HepG2 (cell line): Measurements from ENCODE around the gene CCDC85C. TPM values are rescaled to one million over a fixed set of nuclear protein-coding genes. Genes with fewer than 3 reads are reported as not detected.

Experiments used
- BORCS8-MEF2B ChIP-seq: sonication (generic); formaldehyde crosslinking; IDR thresholded peaks from 2 replicates; pipeline ENCODE4 v1.8.0; 2022; ENCODE audit warnings: mild to moderate bottlenecking, missing genetic modification reagents
- EED ChIP-seq: sonication (generic); formaldehyde crosslinking; IDR thresholded peaks from 2 replicates; pipeline ENCODE4 v1.5.0; 2020; ENCODE audit warnings: mild to moderate bottlenecking, missing genetic modification reagents
- HOMEZ ChIP-seq: IDR thresholded peaks from 2 replicates; pipeline ENCODE4 v1.6.1; 2016; ENCODE audit warnings: low read depth
- HOXA5 ChIP-seq: sonication (generic); formaldehyde crosslinking; IDR thresholded peaks from 2 replicates; pipeline ENCODE4 v1.4.0; 2020; ENCODE audit warnings: missing genetic modification reagents
- IKZF5 ChIP-seq: IDR thresholded peaks from 2 replicates; pipeline ENCODE4 v1.6.1; 2018; ENCODE audit warnings: missing genetic modification reagents, mild to moderate bottlenecking, missing compliant biosample characterization
- LBX2 ChIP-seq: sonication (generic); formaldehyde crosslinking; IDR thresholded peaks from 2 replicates; pipeline ENCODE4 v1.5.0; 2020; ENCODE audit warnings: missing genetic modification reagents, mild to moderate bottlenecking, borderline replicate concordance
- MED1 ChIP-seq: sonication (generic); formaldehyde crosslinking; IDR thresholded peaks from 2 replicates; pipeline ENCODE4 v1.4.0; 2020; ENCODE audit warnings: missing genetic modification reagents
- MEIS1 ChIP-seq: sonication (generic); formaldehyde crosslinking; IDR thresholded peaks from 2 replicates; pipeline ENCODE4 v1.9.0; 2021; ENCODE audit warnings: mild to moderate bottlenecking, missing genetic modification reagents, moderate library complexity, borderline replicate concordance
- PHB2 ChIP-seq: fragments of 450-650 bp; IDR thresholded peaks from 2 replicates; pipeline ENCODE4 v1.6.1; 2018; ENCODE audit not compliant: partially characterized antibody
- REST ChIP-seq, 2 experiments: IDR thresholded peaks; 2 replicates each; pipeline ENCODE4 v1.6.1; 2011 to 2012; ENCODE audit warnings: low read length in 2 of 2, borderline replicate concordance in 1 of 2, low read depth in 1 of 2, mild to moderate bottlenecking in 1 of 2, moderate library complexity in 1 of 2
- YEATS2 ChIP-seq: sonication (generic); formaldehyde crosslinking; IDR thresholded peaks from 2 replicates; pipeline ENCODE4 v1.4.0; 2020; ENCODE audit warnings: missing genetic modification reagents, borderline replicate concordance
- ZFP62 ChIP-seq: sonication (generic); formaldehyde crosslinking; IDR thresholded peaks from 2 replicates; pipeline ENCODE4 v1.4.0; 2020; ENCODE audit warnings: missing genetic modification reagents
- ZNF280D ChIP-seq: sonication (generic); formaldehyde crosslinking; IDR thresholded peaks from 2 replicates; pipeline ENCODE4 v1.5.1; 2020; ENCODE audit warnings: mild to moderate bottlenecking, missing genetic modification reagents
- ZNF333 ChIP-seq: sonication (generic); formaldehyde crosslinking; IDR thresholded peaks from 2 replicates; pipeline ENCODE4 v1.4.0; 2020; ENCODE audit warnings: mild to moderate bottlenecking, missing genetic modification reagents, borderline replicate concordance
- ZNF546 ChIP-seq: sonication (generic); formaldehyde crosslinking; conservative IDR thresholded peaks from 2 replicates; pipeline ENCODE4 v1.8.1; 2023; ENCODE audit warnings: mild to moderate bottlenecking, missing genetic modification reagents
- ZNF567 ChIP-seq: sonication (generic); formaldehyde crosslinking; IDR thresholded peaks from 2 replicates; pipeline ENCODE4 v1.8.1; 2023; ENCODE audit warnings: mild to moderate bottlenecking, missing genetic modification reagents, borderline replicate concordance
- ZNF775 ChIP-seq: sonication (generic); formaldehyde crosslinking; IDR thresholded peaks from 2 replicates; pipeline ENCODE4 v1.4.0; 2020; ENCODE audit warnings: missing genetic modification reagents, mild to moderate bottlenecking, moderate library complexity, borderline replicate concordance
- ZNF777 ChIP-seq: sonication (generic); formaldehyde crosslinking; IDR thresholded peaks from 2 replicates; pipeline ENCODE4 v1.4.0; 2020; ENCODE audit warnings: missing genetic modification reagents
- ZNF792 ChIP-seq: IDR thresholded peaks from 2 replicates; pipeline ENCODE4 v1.6.1; 2016
- polyA plus RNA-seq, 8 experiments: library from polyadenylated mRNA; depleted of rRNA in 3 of 8; stranded (reverse) in 7 of 8; unstranded in 1 of 8; fragments of >200 nt; fragmentation: Illumina TruSeq in 4 of 8; extraction: Trizol in 4 of 8; gene quantifications; 2 replicates each; pipeline versions ENCODE4 v1.2.1 to v1.2.3, GENCODE V29; 2011 to 2016; ENCODE audit warnings: low read depth in 4 of 8, missing spikeins in 1 of 8, mixed read lengths in 1 of 8; ENCODE audit not compliant: insufficient read depth in 1 of 8
- total RNA-seq, 5 experiments: library from RNA; depleted of rRNA; stranded (reverse); fragments of >200 nt; fragmentation: Illumina TruSeq; extraction: Trizol; gene quantifications; 2 replicates each; pipeline ENCODE4 v1.2.3, GENCODE V29; 2016; ENCODE audit warnings: low read depth in 1 of 5

The CCDC85C gene
- total and polyA plus RNA-seq, 2 of the 13 experiments (the other 11 are each of a cell fraction or from before 2014, with no cell fraction given) = 18.8 to 43.8 TPM

- TF ChIP-seq ZFP62 (CRISPR knock-in tag) (no peak), ZNF333 (no peak), EED (no peak), ZNF792 (CRISPR knock-in tag) (no peak), ZNF775 (CRISPR knock-in tag) (no peak), PHB2 (no peak), MEIS1 (CRISPR knock-in tag) (peak; percentile 9; the same call in 1 of the 2 replicates), HOMEZ (CRISPR knock-in tag) (no peak), ZNF546 (CRISPR knock-in tag) (no peak), YEATS2 (CRISPR knock-in tag) (no peak; the same call in 1 of the 2 replicates), ZNF777 (CRISPR knock-in tag) (no peak), LBX2 (no peak), MED1 (no peak; the same call in 1 of the 2 replicates), ZNF280D (CRISPR knock-in tag) (no peak), IKZF5 (CRISPR knock-in tag) (peak; percentile 37; the same call in 1 of the 2 replicates), HOXA5 (CRISPR knock-in tag) (no peak), ZNF567 (CRISPR knock-in tag) (no peak), BORCS8-MEF2B (CRISPR knock-in tag) (no peak), REST (IDR thresholded peaks at IDR 0.05; ENCODE audit: borderline replicate concordance in 1 of 2, low read depth in 1 of 2, low read length in 2 of 2) (no peak)
These were observed 1.8 kb downstream of the CCDC85C start (continued) for GRCh38 chr14:99602054-99602787.
